Esophagus (tissue), 2 donors: ENCODE data around the gene SLC7A9. TPM values are rescaled to one million over a fixed set of nuclear protein-coding genes. Genes with fewer than 3 reads are reported as not detected.
"Not testable (repeated sequence)": the region's sequence is repeated elsewhere in the genome, so short reads cannot be mapped to it uniquely, and the experiment has no call there.

ENCODE experiments used
- H3K27ac ChIP-seq, 2 donors: one replicate each; pipeline ENCODE4 v1.5.1; 2013; ENCODE audit warnings: low read depth in 2 of 2, mild to moderate bottlenecking in 2 of 2, inconsistent platforms in 1 of 2, low read length in 1 of 2, moderate library complexity in 1 of 2
- H3K27me3 ChIP-seq, 2 donors: one replicate each; pipeline ENCODE4 v1.6.1; 2013; ENCODE audit warnings: low read length in 2 of 2, control low read depth in 1 of 2, mild to moderate bottlenecking in 1 of 2; ENCODE audit not compliant: insufficient read depth in 2 of 2, control insufficient read depth in 1 of 2
- H3K36me3 ChIP-seq, 2 donors: one replicate each; pipeline ENCODE4 v1.6.1; 2013; ENCODE audit warnings: low read length in 1 of 2; ENCODE audit not compliant: control insufficient read depth in 2 of 2, insufficient read depth in 2 of 2
- H3K4me1 ChIP-seq, 2 donors: one replicate each; pipeline ENCODE4 v1.6.1; 2013; ENCODE audit warnings: low read length in 1 of 2; ENCODE audit not compliant: control insufficient read depth in 2 of 2, insufficient read depth in 2 of 2
- H3K4me3 ChIP-seq, 2 donors: one replicate each; pipeline ENCODE4 v1.5.1; 2013; ENCODE audit warnings: low read length in 2 of 2, mild to moderate bottlenecking in 2 of 2, low read depth in 1 of 2, moderate library complexity in 1 of 2
- H3K9me3 ChIP-seq, 2 donors: one replicate each; pipeline ENCODE4 v1.6.1; 2013; ENCODE audit warnings: mild to moderate bottlenecking in 2 of 2, low read depth in 1 of 2, low read length in 1 of 2, moderate library complexity in 1 of 2; ENCODE audit not compliant: control insufficient read depth in 2 of 2, insufficient read depth in 1 of 2
- WGBS, 2 donors: extraction: QIAGEN DNeasy Blood & Tissue Kit; methylation state at CpG; one replicate each; pipeline ENCODE4 v1.1.7; 2013; 5-methylcytosine and 5-hydroxymethylcytosine counted together
- polyA plus RNA-seq, 2 donors: library from polyadenylated mRNA; stranded (reverse); fragments of 200-250 nt; gene quantifications; one replicate each; pipeline ENCODE4 v1.2.3, GENCODE V29; 2013
- donor health status: healthy with polysubstance abuse.
- donor health status: Bipolar disorder and iron deficiency.

SLC7A9 gene
- polyA plus RNA-seq, 2 donors = 0.16 to 0.33 TPM

GRCh38 chr19:32800191-32800590 lies 69.4 kb downstream of the SLC7A9 start:
- Histone ChIP-seq H3K36me3 (no peaks in the 10 kb centered on the region), H3K4me1 (no peaks in the 10 kb centered on the region), H3K27ac (no peak overlapping the region), H3K9me3 (no peaks in the 10 kb centered on the region), H3K4me3 (no peak overlapping the region), H3K27me3 (no peaks in the 10 kb centered on the region)

GRCh38 chr19:32798201-32798600 lies 71.4 kb downstream of the SLC7A9 start:
- H3K27me3 ChIP-seq = no peaks in the 10 kb centered on the region
- WGBS, 2 donors = 69 to 74% methylated on average over 4 of the region's 4 CpGs
- no peak overlapping the region for H3K4me3 ChIP-seq
- H3K36me3 ChIP-seq = no peaks in the 10 kb centered on the region
- no peaks in the 10 kb centered on the region for H3K4me1 ChIP-seq
- H3K9me3 ChIP-seq = no peaks in the 10 kb centered on the region
- no peak overlapping the region for H3K27ac ChIP-seq

- Histone ChIP-seq H3K27me3 (no peaks in the 10 kb centered on the region), H3K4me3 (no peak overlapping the region), H3K9me3 (no peaks in the 10 kb centered on the region), H3K36me3 (no peaks in the 10 kb centered on the region), H3K27ac (no peak overlapping the region), H3K4me1 (no peaks in the 10 kb centered on the region)
- WGBS, 2 donors = 96% methylated on average over 10 of the region's 10 CpGs
These were observed 80.1 kb downstream of the SLC7A9 start for GRCh38 chr19:32789429-32789828.

GRCh38 chr19:32787895-32788294 lies 81.7 kb downstream of the SLC7A9 start:
- not testable (repeated sequence) for H3K27ac ChIP-seq, H3K4me3 ChIP-seq, H3K4me1 ChIP-seq, H3K36me3 ChIP-seq, H3K9me3 ChIP-seq, H3K27me3 ChIP-seq
- WGBS, 2 donors = 92 to 96% methylated on average over 5 of the region's 5 CpGs

GRCh38 chr19:32787161-32787813 lies 82.3 kb downstream of the SLC7A9 start:
- WGBS, 2 donors = 65 to 66% methylated on average over 12 of the region's 12 CpGs
- not testable (repeated sequence) for H3K27me3 ChIP-seq

GRCh38 chr19:32782089-32782488 lies 87.5 kb downstream of the SLC7A9 start:
- H3K9me3 ChIP-seq, H3K27me3 ChIP-seq, H3K4me1 ChIP-seq, H3K4me3 ChIP-seq, H3K27ac ChIP-seq, H3K36me3 ChIP-seq: not testable (repeated sequence)
- WGBS, 2 donors = 97 to 100% methylated on average over 1 of the region's 1 CpG

More at GRCh38 chr19:32787161-32787813, 82.3 kb downstream of the SLC7A9 start:
- not testable (repeated sequence) for H3K36me3 ChIP-seq, H3K27ac ChIP-seq, H3K9me3 ChIP-seq, H3K4me3 ChIP-seq, H3K4me1 ChIP-seq

- H3K9me3 ChIP-seq = peaks cover 0 to 2% of the 10 kb centered on the region in 2 donors
- 90 to 92% methylated on average over 2 of the region's 2 CpGs for WGBS, 2 donors
- no peaks in the 10 kb centered on the region for H3K27me3 ChIP-seq
- no peaks in the 10 kb centered on the region for H3K36me3 ChIP-seq
- no peak overlapping the region for H3K4me3 ChIP-seq
- no peak overlapping the region for H3K27ac ChIP-seq
- peaks cover 0 to 3% of the 10 kb centered on the region in 2 donors for H3K4me1 ChIP-seq
These were observed 88.3 kb downstream of the SLC7A9 start for GRCh38 chr19:32781280-32781679.

Other genes with a start within 250 kb of the SLC7A9 start
- 10 to 100 TPM in 1 of 2 donors, 1 to 10 TPM in 1; 8.5 to 10.9 TPM for gene ANKRD27, start 194.6 kb downstream of the SLC7A9 start, polyA plus RNA-seq
- under 1 TPM; 0.12 to 0.37 TPM for gene RGS9BP, start 193.9 kb downstream of the SLC7A9 start, polyA plus RNA-seq
- gene NUDT19, start 177.9 kb downstream of the SLC7A9 start, polyA plus RNA-seq = 1 to 10 TPM; 8.5 to 8.6 TPM
- gene TDRD12, start 150.0 kb downstream of the SLC7A9 start, polyA plus RNA-seq = under 1 TPM; 0.04 to 0.06 TPM
- 1 to 10 TPM; 6.3 to 8.2 TPM for gene CEP89, start 102.2 kb upstream of the SLC7A9 start, polyA plus RNA-seq
- 1 to 10 TPM in 1 of 2 donors, under 1 TPM in 1; 0.51 to 1.7 TPM for gene FAAP24, start 102.5 kb upstream of the SLC7A9 start, polyA plus RNA-seq
- gene RHPN2, start 195.1 kb upstream of the SLC7A9 start, polyA plus RNA-seq = under 1 TPM; 0.26 to 0.76 TPM
- gene GPATCH1, start 211.4 kb upstream of the SLC7A9 start, polyA plus RNA-seq = 1 to 10 TPM; 4.3 to 5.2 TPM